ENCODE results near the gene PVALB.

Gene PVALB

GRCh38 chr22:36839356-36840073 is 22.7 kb upstream of the PVALB start:
- Histone ChIP-seq H3K9me3 (ENCODE audit: control insufficient read depth, insufficient read depth, low read depth, low read length) (no peaks in the 10 kb centered on the region), H3K27ac (ENCODE audit: extremely low read depth, low read depth, low read length) (no peak overlapping the region), H3K36me3 (ENCODE audit: control insufficient read depth in 2 of 2, insufficient read depth in 1 of 2, low read length in 2 of 2) (no peaks in the 10 kb centered on the region), H3K4me1 (ENCODE audit: control insufficient read depth, insufficient read depth, low read length) (no peaks in the 10 kb centered on the region), H3K4me3 (ENCODE audit: low read depth, low read length) (no peak overlapping the region)
- ChIA-PET CTCF (interaction anchor here (0.7 to 10.4 kb wide), 3 partner anchors 12 to 292 kb away, joined by 3 to 92 read pairs (median 3); no protein-coding TSS in a partner anchor), POLR2A (no interaction called here)
- TF ChIP-seq ZNF707 (tag by site-specific recombination; IDR thresholded peaks at IDR 0.05), result no peak
- no peak for TF ChIP-seq ZNF366 (tag by site-specific recombination; conservative IDR thresholded peaks at IDR 0.05)
- TF ChIP-seq ZNF600 (tag by site-specific recombination; IDR thresholded peaks at IDR 0.05), result no peak
- TF ChIP-seq ZBTB21 (tag by site-specific recombination; IDR thresholded peaks at IDR 0.05), result no peak
- TF ChIP-seq, protein P1, sequence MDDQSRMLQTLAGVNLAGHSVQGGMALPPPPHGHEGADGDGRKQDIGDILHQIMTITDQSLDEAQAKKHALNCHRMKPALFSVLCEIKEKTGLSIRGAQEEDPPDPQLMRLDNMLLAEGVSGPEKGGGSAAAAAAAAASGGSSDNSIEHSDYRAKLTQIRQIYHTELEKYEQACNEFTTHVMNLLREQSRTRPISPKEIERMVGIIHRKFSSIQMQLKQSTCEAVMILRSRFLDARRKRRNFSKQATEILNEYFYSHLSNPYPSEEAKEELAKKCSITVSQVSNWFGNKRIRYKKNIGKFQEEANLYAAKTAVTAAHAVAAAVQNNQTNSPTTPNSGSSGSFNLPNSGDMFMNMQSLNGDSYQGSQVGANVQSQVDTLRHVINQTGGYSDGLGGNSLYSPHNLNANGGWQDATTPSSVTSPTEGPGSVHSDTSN (CRISPR knock-in tag; IDR thresholded peaks at IDR 0.05), result no peak
- no peak for TF ChIP-seq KLF16 (tag by site-specific recombination; IDR thresholded peaks at IDR 0.05)
- no peak for TF ChIP-seq ZSCAN30 (tag by site-specific recombination; IDR thresholded peaks at IDR 0.05)

- ChIA-PET CTCF (interaction anchor here (0.7 to 10.4 kb wide), 3 partner anchors 14 to 291 kb away, joined by 3 to 92 read pairs (median 3); no protein-coding TSS in a partner anchor), POLR2A (no interaction called here)
- Histone ChIP-seq H3K4me1 (ENCODE audit: control insufficient read depth, insufficient read depth, low read length) (no peaks in the 10 kb centered on the region), H3K9me3 (ENCODE audit: control insufficient read depth, insufficient read depth, low read depth, low read length) (no peaks in the 10 kb centered on the region), H3K27ac (ENCODE audit: extremely low read depth, low read depth, low read length) (no peak overlapping the region), H3K36me3 (ENCODE audit: control insufficient read depth in 2 of 2, insufficient read depth in 1 of 2, low read length in 2 of 2) (no peaks in the 10 kb centered on the region), H3K4me3 (ENCODE audit: low read depth, low read length) (no peak overlapping the region)
- peak; percentile 48; the same call in 1 of the 2 replicates for TF ChIP-seq ZNF621 (tag by site-specific recombination; IDR thresholded peaks at IDR 0.05)
- TF ChIP-seq KLF17 (tag by site-specific recombination; IDR thresholded peaks at IDR 0.05), result no peak
- TF ChIP-seq, protein P2, sequence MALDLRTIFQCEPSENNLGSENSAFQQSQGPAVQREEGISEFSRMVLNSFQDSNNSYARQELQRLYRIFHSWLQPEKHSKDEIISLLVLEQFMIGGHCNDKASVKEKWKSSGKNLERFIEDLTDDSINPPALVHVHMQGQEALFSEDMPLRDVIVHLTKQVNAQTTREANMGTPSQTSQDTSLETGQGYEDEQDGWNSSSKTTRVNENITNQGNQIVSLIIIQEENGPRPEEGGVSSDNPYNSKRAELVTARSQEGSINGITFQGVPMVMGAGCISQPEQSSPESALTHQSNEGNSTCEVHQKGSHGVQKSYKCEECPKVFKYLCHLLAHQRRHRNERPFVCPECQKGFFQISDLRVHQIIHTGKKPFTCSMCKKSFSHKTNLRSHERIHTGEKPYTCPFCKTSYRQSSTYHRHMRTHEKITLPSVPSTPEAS (tag by site-specific recombination; IDR thresholded peaks at IDR 0.05), result peak; percentile 70
- TF ChIP-seq ZNF133 (tag by site-specific recombination; IDR thresholded peaks at IDR 0.05), result 0 out of 2 replicates have a peak, but pooled peaks have one; percentile 15
- TF ChIP-seq GLIS1 (tag by site-specific recombination; IDR thresholded peaks at IDR 0.05), result no peak
- TF ChIP-seq ZNF707 (tag by site-specific recombination; IDR thresholded peaks at IDR 0.05), result peak; percentile 26; the same call in 1 of the 2 replicates
- peak; percentile 73 for TF ChIP-seq EGR2 (tag by site-specific recombination; IDR thresholded peaks at IDR 0.05; ENCODE audit: low read depth)
- peak; percentile 69 for TF ChIP-seq ZFHX2 (tag by site-specific recombination; conservative IDR thresholded peaks at IDR 0.05)
These were observed 21.5 kb upstream of the PVALB start for GRCh38 chr22:36838119-36839030.

DNA sequence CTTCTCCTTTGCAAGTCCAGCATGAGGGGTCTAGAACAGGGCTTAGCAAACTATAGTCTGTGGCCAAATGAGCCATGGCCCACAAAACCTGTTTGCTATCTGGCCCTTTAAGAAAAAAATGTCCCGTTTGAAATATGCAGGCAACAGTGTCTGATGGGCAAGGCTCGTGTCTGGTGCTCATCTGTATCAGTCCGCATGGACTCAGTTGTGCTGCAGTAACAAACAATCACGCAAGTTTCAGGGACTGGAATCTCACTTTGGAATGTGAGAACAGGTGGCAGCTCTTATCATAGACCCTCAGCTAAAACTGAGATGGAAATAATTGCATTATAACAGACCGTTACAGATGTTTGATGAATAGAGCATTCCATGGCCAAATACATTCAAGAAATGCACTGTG is 19.1 kb upstream of the PVALB start:
- no peaks in the 10 kb centered on the region for H3K9me3 ChIP-seq (ENCODE audit: control insufficient read depth, insufficient read depth, low read depth, low read length)
- no peak overlapping the region for H3K4me3 ChIP-seq (ENCODE audit: low read depth, low read length)
- no peaks in the 10 kb centered on the region for H3K4me1 ChIP-seq (ENCODE audit: control insufficient read depth, insufficient read depth, low read length)
- H3K36me3 ChIP-seq (ENCODE audit: control insufficient read depth in 2 of 2, insufficient read depth in 1 of 2, low read length in 2 of 2), result no peaks in the 10 kb centered on the region
- POLR2A ChIA-PET, result interaction anchor here (0.6 kb wide), 1 partner anchor 1071 kb away, joined by 3 read pairs; no protein-coding TSS in a partner anchor
- no peak for TF ChIP-seq ZNF174 (tag by site-specific recombination; IDR thresholded peaks at IDR 0.05)
- no peak for TF ChIP-seq ZSCAN23 (tag by site-specific recombination; IDR thresholded peaks at IDR 0.05)
- no peak for TF ChIP-seq ZNF530 (tag by site-specific recombination; IDR thresholded peaks at IDR 0.05; ENCODE audit: low read depth)
- no peak for TF ChIP-seq ZNF704 (tag by site-specific recombination; IDR thresholded peaks at IDR 0.05)
- no peak for TF ChIP-seq YY1 (tag by site-specific recombination; IDR thresholded peaks at IDR 0.05)
- no peak for TF ChIP-seq GFI1B (tag by site-specific recombination; IDR thresholded peaks at IDR 0.05)
- TF ChIP-seq, protein P3, sequence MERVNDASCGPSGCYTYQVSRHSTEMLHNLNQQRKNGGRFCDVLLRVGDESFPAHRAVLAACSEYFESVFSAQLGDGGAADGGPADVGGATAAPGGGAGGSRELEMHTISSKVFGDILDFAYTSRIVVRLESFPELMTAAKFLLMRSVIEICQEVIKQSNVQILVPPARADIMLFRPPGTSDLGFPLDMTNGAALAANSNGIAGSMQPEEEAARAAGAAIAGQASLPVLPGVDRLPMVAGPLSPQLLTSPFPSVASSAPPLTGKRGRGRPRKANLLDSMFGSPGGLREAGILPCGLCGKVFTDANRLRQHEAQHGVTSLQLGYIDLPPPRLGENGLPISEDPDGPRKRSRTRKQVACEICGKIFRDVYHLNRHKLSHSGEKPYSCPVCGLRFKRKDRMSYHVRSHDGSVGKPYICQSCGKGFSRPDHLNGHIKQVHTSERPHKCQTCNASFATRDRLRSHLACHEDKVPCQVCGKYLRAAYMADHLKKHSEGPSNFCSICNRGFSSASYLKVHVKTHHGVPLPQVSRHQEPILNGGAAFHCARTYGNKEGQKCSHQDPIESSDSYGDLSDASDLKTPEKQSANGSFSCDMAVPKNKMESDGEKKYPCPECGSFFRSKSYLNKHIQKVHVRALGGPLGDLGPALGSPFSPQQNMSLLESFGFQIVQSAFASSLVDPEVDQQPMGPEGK (tag by site-specific recombination; IDR thresholded peaks at IDR 0.05), result no peak
- no peak for TF ChIP-seq GLI4 (tag by site-specific recombination; IDR thresholded peaks at IDR 0.05)
- H3K27ac ChIP-seq (ENCODE audit: extremely low read depth, low read depth, low read length), result no peak overlapping the region
- CTCF ChIA-PET, result interaction anchor here (3.3 to 3.9 kb wide), 2 partner anchors 17 to 21 kb away, joined by 14 to 26 read pairs; no protein-coding TSS in a partner anchor

Data from HEK293 (cell line).